HG03460 (cell line): ENCODE data around the gene SLMAP.

Experiments used
- ATAC-seq: cut with Tn5 transposase; IDR thresholded peaks from one replicate; pipeline ENCODE4 v1.9.1; 2021; ENCODE audit not compliant: unreplicated experiment

The SLMAP gene

GRCh38 chr3:57959423-57960173 lies 203.5 kb downstream of the SLMAP start:
- no peak for ATAC-seq

GRCh38 chr3:57960174-57960505 lies 204.0 kb downstream of the SLMAP start:
- ATAC-seq: no peak

- no peak for ATAC-seq
Observed at GRCh38 chr3:57961177-57961827, 205.2 kb downstream of the SLMAP start.

GRCh38 chr3:57961828-57962447 lies 205.8 kb downstream of the SLMAP start:
- no peak for ATAC-seq

GRCh38 chr3:57962448-57962834 lies 206.3 kb downstream of the SLMAP start:
- no peak for ATAC-seq

GRCh38 chr3:57963811-57964346 lies 207.8 kb downstream of the SLMAP start:
- no peak for ATAC-seq

- ATAC-seq: no peak
Observed at GRCh38 chr3:57966829-57967228, 210.7 kb downstream of the SLMAP start.

- ATAC-seq: no peak
Observed at GRCh38 chr3:57967590-57967989, 211.5 kb downstream of the SLMAP start.

GRCh38 chr3:57968501-57968900 lies 212.4 kb downstream of the SLMAP start:
- no peak for ATAC-seq

- no peak for ATAC-seq
Observed at GRCh38 chr3:57971975-57972374, 215.9 kb downstream of the SLMAP start.

- no peak for ATAC-seq
Observed at GRCh38 chr3:57972531-57973111, 216.5 kb downstream of the SLMAP start.

GRCh38 chr3:57973715-57974477 lies 217.8 kb downstream of the SLMAP start:
- no peak for ATAC-seq

- no peak for ATAC-seq
Observed at GRCh38 chr3:57974796-57975388, 218.8 kb downstream of the SLMAP start.

- ATAC-seq: no peak
Observed at GRCh38 chr3:57977818-57978235, 221.7 kb downstream of the SLMAP start.

- no peak for ATAC-seq
Observed at GRCh38 chr3:57978316-57978715, 222.2 kb downstream of the SLMAP start.
